ENCODE measurements around the gene MAPKAPK2. TPM values are rescaled to one million over a fixed set of nuclear protein-coding genes. Genes with fewer than 3 reads are reported as not detected.

MAPKAPK2 gene
- total and polyA plus RNA-seq, 2 of the 13 experiments (the other 11 are each of a cell fraction or from before 2014, with no cell fraction given): 16.6 to 34.0 TPM

- TF ChIP-seq U2AF2 (IDR thresholded peaks at IDR 0.05; ENCODE audit: low read depth, low read length) (no peak), PRDM10 (CRISPR knock-in tag; IDR thresholded peaks at IDR 0.05; ENCODE audit: low read depth) (no peak), ZBTB44 (CRISPR knock-in tag; IDR thresholded peaks at IDR 0.05) (no peak), CCAR2 (optimal IDR thresholded peaks at IDR 0.05; ENCODE audit: low read depth, low read length) (no peak), MEIS2 (CRISPR knock-in tag; IDR thresholded peaks at IDR 0.05) (no peak), ARNT2 (CRISPR knock-in tag; IDR thresholded peaks at IDR 0.05; ENCODE audit: low read depth) (no peak), IKZF1 (IDR thresholded peaks at IDR 0.05) (no peak)
Observed at GRCh38 chr1:206690516-206690915, 5.8 kb downstream of the MAPKAPK2 start (continued).

GRCh38 chr1:206691604-206692003 lies 6.9 kb downstream of the MAPKAPK2 start:
- peak overlapping the region; percentile 23 for H3K27ac ChIP-seq (ENCODE audit: extremely low read length, insufficient read depth, low read length)
- H3K9ac ChIP-seq (ENCODE audit: insufficient read depth, low read depth, low read length): no peak overlapping the region
- peaks cover 69% of the 10 kb centered on the region for H4K20me1 ChIP-seq (ENCODE audit: insufficient read depth, low read length)
- peaks cover 90% of the 10 kb centered on the region for H3K4me1 ChIP-seq (ENCODE audit: insufficient read depth, low read length)
- ATAC-seq (peak; percentile 94), FAIRE-seq (peak; percentile 82), DNase-seq (ENCODE audit: low spot score) (peak; percentile 59)
- no peaks in the 10 kb centered on the region for H3K27me3 ChIP-seq (ENCODE audit: control insufficient read depth in 1 of 2, insufficient read depth in 2 of 2, low read length in 2 of 2)
- CTCF ChIA-PET (ENCODE audit: low intra/inter-chr PET ratio, low total read pairs): no interaction called here
- H3K36me3 ChIP-seq (replicated peaks in 1 of 2; ENCODE audit: control insufficient read depth in 1 of 2, insufficient read depth in 2 of 2, low read length in 2 of 2): peaks cover 5 to 11% of the 10 kb centered on the region in 2 experiments; a peak in 4 of 5 replicates
- H3K4me3 ChIP-seq (replicated peaks in 1 of 3; ENCODE audit: insufficient read depth in 1 of 3, low read depth in 2 of 3, low read length in 3 of 3): peak overlapping the region in 1 of 3 experiments; percentile 1; a peak in 1 of 6 replicates
- 6% methylated on average over 5 of the region's 8 CpGs for WGBS (ENCODE audit: low lambda C conversion rate)
- H3K79me2 ChIP-seq (ENCODE audit: insufficient read depth, low read length): peaks cover 84% of the 10 kb centered on the region
- in situ Hi-C loops (cut with HindIII; ENCODE audit: extremely low pct_ligation_motif_present, low pct_unique_long_range_greater_than_20kb): no loop called here
- BruUV-seq (replicated peaks): no TSS peak
- no peak overlapping the region for H2AFZ ChIP-seq (ENCODE audit: low read length)
- intact Hi-C loops (cut with micrococcal nuclease; ENCODE audit: unreplicated experiment): no loop called here
- no peaks in the 10 kb centered on the region for H3K9me3 ChIP-seq (ENCODE audit: low read length)
- POLR2A ChIA-PET: interaction anchor here (0.7 to 1.5 kb wide), 3 partner anchors 13 to 79 kb away, joined by 3 to 5 read pairs (median 5); partner anchors contain the start of genes DYRK3 and EIF2D
- peak overlapping the region; percentile 48 for H3K4me2 ChIP-seq (ENCODE audit: low read depth, low read length)
- TF ChIP-seq ZBTB38 (CRISPR knock-in tag; IDR thresholded peaks at IDR 0.05) (0 out of 2 replicates have a peak, but pooled peaks have one; percentile 17), ZNF792 (CRISPR knock-in tag; IDR thresholded peaks at IDR 0.05) (0 out of 2 replicates have a peak, but pooled peaks have one; percentile 57), UBTF (CRISPR knock-in tag; IDR thresholded peaks at IDR 0.05) (peak; percentile 73), RFX5 (IDR thresholded peaks at IDR 0.05; ENCODE audit: low read depth, low read length) (peak; percentile 96)
